H1 (cell line): ENCODE measurements around the gene FADD.

Experiments used
- ATF2 ChIP-seq: IDR thresholded peaks from 2 replicates; pipeline ENCODE4 v1.6.1; 2012; ENCODE audit warnings: low read length, inconsistent platforms
- BACH1 ChIP-seq: IDR thresholded peaks from 2 replicates; pipeline ENCODE4 v1.6.1; 2012; ENCODE audit warnings: low read length, improper control_type of control experiment
- BRCA1 ChIP-seq: IDR thresholded peaks from 2 replicates; pipeline ENCODE4 v1.6.1; 2012; ENCODE audit warnings: low read depth, low read length, improper control_type of control experiment
- CHD2 ChIP-seq: IDR thresholded peaks from 2 replicates; pipeline ENCODE4 v1.6.1; 2012; ENCODE audit warnings: low read length, improper control_type of control experiment
- CTCF ChIP-seq, 3 experiments: IDR thresholded peaks; 1 replicate in 2 of 3; 2 replicates in 1 of 3; pipeline versions ENCODE4 v1.5.1 to v1.6.1; 2011; ENCODE audit warnings: low read length in 3 of 3, mild to moderate bottlenecking in 3 of 3, inconsistent platforms in 2 of 3, low read depth in 1 of 3, moderate library complexity in 1 of 3; ENCODE audit not compliant: insufficient read depth in 1 of 3; ENCODE audit errors: control extremely low read depth in 1 of 3
- EGR1 ChIP-seq: IDR thresholded peaks from 2 replicates; pipeline ENCODE4 v1.6.1; 2011; ENCODE audit warnings: low read depth, low read length, borderline replicate concordance
- EP300 ChIP-seq, 2 experiments: IDR thresholded peaks; 1 replicate in 1 of 2; 2 replicates in 1 of 2; pipeline ENCODE4 v1.6.1; 2011 to 2012; ENCODE audit warnings: low read depth in 2 of 2, low read length in 2 of 2, mild to moderate bottlenecking in 2 of 2, borderline replicate concordance in 1 of 2, inconsistent platforms in 1 of 2, moderate library complexity in 1 of 2
- POLR2A ChIP-seq, 2 experiments: IDR thresholded peaks; 1 replicate in 1 of 2; 2 replicates in 1 of 2; pipeline ENCODE4 v1.6.1; 2011; ENCODE audit warnings: low read depth in 2 of 2, low read length in 2 of 2, mild to moderate bottlenecking in 2 of 2; ENCODE audit errors: control extremely low read depth in 1 of 2
- POLR2AphosphoS5 ChIP-seq: IDR thresholded peaks from 2 replicates; pipeline ENCODE4 v1.6.1; 2011; ENCODE audit warnings: low read depth, low read length
- SAP30 ChIP-seq: fragments of 300-600 bp; sonication (generic); IDR thresholded peaks from 2 replicates; pipeline ENCODE4 v1.7.1; 2012; ENCODE audit warnings: low read length, moderate library complexity, mild to moderate bottlenecking, inconsistent platforms; ENCODE audit not compliant: insufficient read depth, insufficient replicate concordance
- SIN3A ChIP-seq, 2 experiments: IDR thresholded peaks in 1 of 2; conservative IDR thresholded peaks in 1 of 2; 2 replicates each; pipeline ENCODE4 v1.6.1; 2011 to 2012; ENCODE audit warnings: low read length in 2 of 2, improper control_type of control experiment in 1 of 2, low read depth in 1 of 2, mild to moderate bottlenecking in 1 of 2
- SP1 ChIP-seq: IDR thresholded peaks from 2 replicates; pipeline ENCODE4 v1.6.1; 2011; ENCODE audit warnings: low read depth, low read length

GRCh38 chr11:70207531-70208131 is 4.5 kb downstream of the FADD start:
- no peak for TF ChIP-seq EP300 (IDR thresholded peaks at IDR 0.05; ENCODE audit: borderline replicate concordance in 1 of 2, low read depth in 2 of 2, low read length in 2 of 2)
- no peak for TF ChIP-seq SP1
- TF ChIP-seq CHD2 = no peak
- TF ChIP-seq CTCF (IDR thresholded peaks at IDR 0.05; ENCODE audit: control extremely low read depth in 1 of 3, insufficient read depth in 1 of 3, low read depth in 1 of 3, low read length in 3 of 3) = no peak
- no peak for TF ChIP-seq SAP30
- no peak for TF ChIP-seq POLR2A (IDR thresholded peaks at IDR 0.05; ENCODE audit: control extremely low read depth in 1 of 2, low read depth in 2 of 2, low read length in 2 of 2)
- TF ChIP-seq POLR2AphosphoS5 = no peak
- TF ChIP-seq EGR1 = no peak
- TF ChIP-seq SIN3A (conservative IDR thresholded peaks at IDR 0.05 in 1 of 2, IDR thresholded peaks at IDR 0.05 in 1 of 2; ENCODE audit: low read depth in 1 of 2, low read length in 2 of 2) = no peak
- TF ChIP-seq BRCA1 = no peak
- TF ChIP-seq BACH1 = no peak
- TF ChIP-seq ATF2 = no peak
